Tibial nerve (tissue), 4 donors: ENCODE data around the gene KCNC2.

Experiments used
- EP300 ChIP-seq, 2 donors: sonication (generic); formaldehyde crosslinking; IDR thresholded peaks; one replicate each; pipeline ENCODE4 v1.6.1; 2017; ENCODE audit warnings: antibody characterized with exemption in 2 of 2, mild to moderate bottlenecking in 1 of 2
- TF ChIP-seq, protein P1 (sequence below), 5 experiments: fragments of 200-600 bp in 3 of 5; fragments of 450-650 bp in 2 of 5; sonication (generic) in 3 of 5; IDR thresholded peaks; one replicate each; pipeline ENCODE4 v1.5.1; 2016 to 2019; ENCODE audit warnings: antibody characterized with exemption in 5 of 5, mild to moderate bottlenecking in 3 of 5, moderate library complexity in 2 of 5

DNA sequence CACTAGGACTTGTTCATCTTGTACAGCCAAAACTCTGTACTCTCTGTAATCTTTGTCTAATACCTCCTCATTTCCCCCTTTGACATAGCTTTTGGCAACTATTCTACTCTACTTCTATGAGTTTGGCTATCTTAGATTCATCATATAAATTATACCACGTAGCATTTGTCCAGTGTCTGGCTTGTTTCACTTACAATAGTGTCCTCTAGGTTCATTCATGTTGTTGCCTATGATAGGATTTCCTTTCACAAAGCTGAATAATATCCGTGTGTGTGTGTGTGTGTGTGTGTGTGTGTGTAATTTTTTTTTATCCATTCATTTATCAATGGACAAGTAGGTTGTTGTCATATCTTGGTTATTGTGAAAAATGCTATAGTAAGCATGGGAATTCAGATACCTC lies 209.5 kb downstream of the KCNC2 start:
- TF ChIP-seq EP300 (IDR thresholded peaks at IDR 0.05) = no peak
- TF ChIP-seq, protein P1, sequence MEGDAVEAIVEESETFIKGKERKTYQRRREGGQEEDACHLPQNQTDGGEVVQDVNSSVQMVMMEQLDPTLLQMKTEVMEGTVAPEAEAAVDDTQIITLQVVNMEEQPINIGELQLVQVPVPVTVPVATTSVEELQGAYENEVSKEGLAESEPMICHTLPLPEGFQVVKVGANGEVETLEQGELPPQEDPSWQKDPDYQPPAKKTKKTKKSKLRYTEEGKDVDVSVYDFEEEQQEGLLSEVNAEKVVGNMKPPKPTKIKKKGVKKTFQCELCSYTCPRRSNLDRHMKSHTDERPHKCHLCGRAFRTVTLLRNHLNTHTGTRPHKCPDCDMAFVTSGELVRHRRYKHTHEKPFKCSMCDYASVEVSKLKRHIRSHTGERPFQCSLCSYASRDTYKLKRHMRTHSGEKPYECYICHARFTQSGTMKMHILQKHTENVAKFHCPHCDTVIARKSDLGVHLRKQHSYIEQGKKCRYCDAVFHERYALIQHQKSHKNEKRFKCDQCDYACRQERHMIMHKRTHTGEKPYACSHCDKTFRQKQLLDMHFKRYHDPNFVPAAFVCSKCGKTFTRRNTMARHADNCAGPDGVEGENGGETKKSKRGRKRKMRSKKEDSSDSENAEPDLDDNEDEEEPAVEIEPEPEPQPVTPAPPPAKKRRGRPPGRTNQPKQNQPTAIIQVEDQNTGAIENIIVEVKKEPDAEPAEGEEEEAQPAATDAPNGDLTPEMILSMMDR (IDR thresholded peaks at IDR 0.05) = no peak
